Measurements from ENCODE around the gene PIEZO2.
A peak's percentile ranks its signal among the peaks of the same experiment; 100 is the strongest.

The PIEZO2 gene

GRCh38 chr18:11000071-11000470, 149.3 kb downstream of the PIEZO2 start:
- H3K27me3 ChIP-seq: no peaks in the 10 kb centered on the region
- H3K9ac ChIP-seq: no peak overlapping the region
- H3K4me3 ChIP-seq: no peak overlapping the region
- no peak for TF ChIP-seq Cebpa-rat (IDR thresholded peaks at IDR 0.05)
- no peaks in the 10 kb centered on the region for H4K20me1 ChIP-seq
- no peak overlapping the region for H3K4me2 ChIP-seq
- H3K9me3 ChIP-seq (replicated peaks in 1 of 11): peaks cover 12 to 31% (median 24%) of the 10 kb centered on the region in 11 experiments; a peak in 20 of 22 replicates
- peaks cover 0 to 6% (median 0%) of the 10 kb centered on the region in 10 experiments; a peak in 2 of 20 replicates for H3K4me1 ChIP-seq
- no peak overlapping the region for H3K27ac ChIP-seq
- no peaks in the 10 kb centered on the region for H3K36me3 ChIP-seq

- H3K4me1 ChIP-seq: peaks cover 0 to 4% (median 0%) of the 10 kb centered on the region in 10 experiments; a peak in 2 of 20 replicates
- H4K20me1 ChIP-seq: no peaks in the 10 kb centered on the region
- no peak overlapping the region for H3K27ac ChIP-seq
- no peak for TF ChIP-seq Cebpa-rat (IDR thresholded peaks at IDR 0.05)
- H3K27me3 ChIP-seq: no peaks in the 10 kb centered on the region
- no peaks in the 10 kb centered on the region for H3K36me3 ChIP-seq
- no peak overlapping the region for H3K4me3 ChIP-seq
- peaks cover 12 to 36% (median 25%) of the 10 kb centered on the region in 11 experiments; a peak in 20 of 22 replicates for H3K9me3 ChIP-seq (replicated peaks in 1 of 11)
- no peak overlapping the region for H3K4me2 ChIP-seq
- no peak overlapping the region for H3K9ac ChIP-seq
These were observed 151.5 kb downstream of the PIEZO2 start for GRCh38 chr18:10997885-10998284.

DNA sequence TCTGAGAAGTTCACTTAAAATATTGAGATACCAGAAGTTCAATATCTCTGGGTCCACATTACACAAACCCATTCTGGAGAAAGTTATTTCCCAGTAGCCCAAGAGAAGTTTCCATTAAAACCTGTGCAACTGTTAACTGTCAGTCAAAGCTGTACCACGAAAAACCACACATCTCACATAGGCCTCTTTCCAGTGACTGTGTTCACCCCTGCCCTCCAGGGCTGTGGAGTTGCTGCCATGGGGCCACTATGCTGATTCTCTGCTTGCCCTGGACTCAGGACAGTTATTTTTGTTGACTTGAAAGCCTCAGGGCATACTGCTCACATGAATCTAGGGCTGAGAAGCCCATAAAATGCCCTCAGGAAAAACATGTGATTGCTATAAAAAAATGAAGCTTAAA, 153.8 kb downstream of the PIEZO2 start:
- Histone ChIP-seq H3K4me3 (no peak overlapping the region), H3K4me1 (no peaks in the 10 kb centered on the region), H3K36me3 (no peaks in the 10 kb centered on the region), H3K27me3 (no peaks in the 10 kb centered on the region), H3K9ac (no peak overlapping the region), H4K20me1 (no peaks in the 10 kb centered on the region), H3K27ac (no peak overlapping the region), H3K9me3 (replicated peaks in 1 of 11) (peaks cover 18 to 42% (median 30%) of the 10 kb centered on the region in 11 experiments; a peak in 21 of 22 replicates), H3K4me2 (no peak overlapping the region)
- no peak for TF ChIP-seq Cebpa-rat (IDR thresholded peaks at IDR 0.05)

- H3K9ac ChIP-seq: no peak overlapping the region
- H3K27ac ChIP-seq: no peak overlapping the region
- no peaks in the 10 kb centered on the region for H4K20me1 ChIP-seq
These were observed 159.9 kb downstream of the PIEZO2 start for GRCh38 chr18:10989486-10989885.

GRCh38 chr18:10985689-10986088, 163.7 kb downstream of the PIEZO2 start:
- Histone ChIP-seq H3K27ac (no peak overlapping the region), H3K36me3 (no peaks in the 10 kb centered on the region), H3K4me1 (peaks cover 0 to 4% (median 0%) of the 10 kb centered on the region in 10 experiments; a peak in 2 of 20 replicates), H3K4me2 (no peak overlapping the region), H4K20me1 (no peaks in the 10 kb centered on the region), H3K27me3 (no peaks in the 10 kb centered on the region), H3K9me3 (replicated peaks in 1 of 11) (peaks cover 42 to 70% (median 62%) of the 10 kb centered on the region in 11 experiments), H3K4me3 (no peak overlapping the region), H3K9ac (no peak overlapping the region)
- TF ChIP-seq Cebpa-rat (IDR thresholded peaks at IDR 0.05): no peak

More at GRCh38 chr18:10989486-10989885, 159.9 kb downstream of the PIEZO2 start:
- H3K36me3 ChIP-seq: no peaks in the 10 kb centered on the region
- H3K9me3 ChIP-seq (replicated peaks in 1 of 11): peaks cover 22 to 46% (median 38%) of the 10 kb centered on the region in 11 experiments
- no peak overlapping the region for H3K4me2 ChIP-seq
- H3K27me3 ChIP-seq: no peaks in the 10 kb centered on the region
- H3K4me3 ChIP-seq: no peak overlapping the region
- no peak for TF ChIP-seq Cebpa-rat (IDR thresholded peaks at IDR 0.05)
- peaks cover 0 to 4% (median 0%) of the 10 kb centered on the region in 10 experiments; a peak in 2 of 20 replicates for H3K4me1 ChIP-seq

- H3K4me3 ChIP-seq: no peak overlapping the region
- peaks cover 0 to 18% (median 0%) of the 10 kb centered on the region in 10 experiments; a peak in 5 of 20 replicates for H3K4me1 ChIP-seq
- H3K36me3 ChIP-seq: no peaks in the 10 kb centered on the region
- peaks cover 19 to 38% (median 30%) of the 10 kb centered on the region in 11 experiments for H3K9me3 ChIP-seq (replicated peaks in 1 of 11)
- H4K20me1 ChIP-seq: no peaks in the 10 kb centered on the region
- no peaks in the 10 kb centered on the region for H3K27me3 ChIP-seq
- no peak overlapping the region for H3K27ac ChIP-seq
- H3K9ac ChIP-seq: no peak overlapping the region
- no peak for TF ChIP-seq Cebpa-rat (IDR thresholded peaks at IDR 0.05)
- peak overlapping the region in 6 of 11 experiments; percentile 4 to 42 (median 17); a peak in 6 of 22 replicates for H3K4me2 ChIP-seq
These were observed 170.0 kb downstream of the PIEZO2 start for GRCh38 chr18:10979411-10979810.

- Histone ChIP-seq H3K4me3 (no peak overlapping the region), H3K27ac (no peak overlapping the region), H3K4me2 (no peak overlapping the region), H3K4me1 (peaks cover 0 to 18% (median 0%) of the 10 kb centered on the region in 10 experiments; a peak in 5 of 20 replicates), H3K36me3 (no peaks in the 10 kb centered on the region), H3K9me3 (replicated peaks in 1 of 11) (peaks cover 3 to 18% (median 12%) of the 10 kb centered on the region in 11 experiments; a peak in 19 of 22 replicates), H3K9ac (no peak overlapping the region), H3K27me3 (no peaks in the 10 kb centered on the region), H4K20me1 (no peaks in the 10 kb centered on the region)
- TF ChIP-seq Cebpa-rat (IDR thresholded peaks at IDR 0.05): no peak
These were observed 172.3 kb downstream of the PIEZO2 start for GRCh38 chr18:10977042-10977441.

DNA sequence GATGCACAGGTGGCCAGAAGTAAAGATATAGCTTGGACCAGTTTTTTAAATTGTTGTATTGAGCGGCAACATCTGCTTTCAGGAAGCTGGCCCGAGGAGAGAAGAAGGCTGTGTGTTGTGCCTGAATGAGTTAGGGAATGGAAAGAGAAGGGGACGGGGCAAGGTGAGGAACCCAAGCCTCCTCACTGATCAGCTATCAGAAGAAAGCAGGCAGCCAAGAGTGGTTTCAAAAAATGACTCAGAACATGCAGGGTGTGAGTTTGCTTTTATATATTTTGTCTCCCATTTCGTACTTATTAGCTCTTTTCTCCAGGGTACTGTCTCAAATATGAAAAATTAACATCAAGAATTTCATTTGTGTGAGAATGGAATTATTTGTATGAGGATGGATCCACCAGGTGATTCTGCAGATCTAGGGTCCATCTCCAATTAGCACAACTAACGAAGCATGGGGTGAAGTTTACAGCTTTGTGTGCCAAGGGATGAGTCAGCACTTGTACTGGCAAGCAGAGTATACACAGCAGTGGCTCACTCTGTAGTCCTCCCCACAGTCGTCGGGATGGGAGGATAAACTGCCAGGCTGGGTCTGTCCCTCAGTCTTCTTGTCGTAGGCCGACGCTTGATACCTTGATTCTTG, 175.7 kb downstream of the PIEZO2 start:
- no peak overlapping the region for H3K4me3 ChIP-seq
- no peak overlapping the region for H3K4me2 ChIP-seq
- no peaks in the 10 kb centered on the region for H3K36me3 ChIP-seq
- H3K4me1 ChIP-seq: peaks cover 0 to 8% (median 0%) of the 10 kb centered on the region in 10 experiments; a peak in 2 of 20 replicates
- H3K9ac ChIP-seq: no peak overlapping the region
- no peaks in the 10 kb centered on the region for H4K20me1 ChIP-seq
- no peaks in the 10 kb centered on the region for H3K9me3 ChIP-seq (replicated peaks in 1 of 11)
- no peak for TF ChIP-seq Cebpa-rat (IDR thresholded peaks at IDR 0.05)
- H3K27ac ChIP-seq: no peak overlapping the region
- no peaks in the 10 kb centered on the region for H3K27me3 ChIP-seq

- Histone ChIP-seq H3K9ac (no peak overlapping the region), H4K20me1 (no peaks in the 10 kb centered on the region), H3K4me2 (no peak overlapping the region), H3K27me3 (no peaks in the 10 kb centered on the region), H3K4me3 (no peak overlapping the region), H3K36me3 (no peaks in the 10 kb centered on the region), H3K9me3 (replicated peaks in 1 of 11) (peaks cover 0 to 9% (median 0%) of the 10 kb centered on the region in 11 experiments; a peak in 4 of 22 replicates), H3K27ac (no peak overlapping the region), H3K4me1 (no peaks in the 10 kb centered on the region)
- no peak for TF ChIP-seq Cebpa-rat (IDR thresholded peaks at IDR 0.05)
These were observed 177.7 kb downstream of the PIEZO2 start for GRCh38 chr18:10971717-10972116.

- no peaks in the 10 kb centered on the region for H3K27me3 ChIP-seq
- H3K27ac ChIP-seq: no peak overlapping the region
- H3K4me2 ChIP-seq: no peak overlapping the region
- no peak for TF ChIP-seq Cebpa-rat (IDR thresholded peaks at IDR 0.05)
- H4K20me1 ChIP-seq: no peaks in the 10 kb centered on the region
- no peaks in the 10 kb centered on the region for H3K4me1 ChIP-seq
- no peak overlapping the region for H3K4me3 ChIP-seq
- H3K36me3 ChIP-seq: no peaks in the 10 kb centered on the region
- no peak overlapping the region for H3K9ac ChIP-seq
- H3K9me3 ChIP-seq (replicated peaks in 1 of 11): peaks cover 0 to 9% (median 0%) of the 10 kb centered on the region in 11 experiments; a peak in 4 of 22 replicates
These were observed 184.2 kb downstream of the PIEZO2 start for GRCh38 chr18:10965119-10965518.
